Measurements from ENCODE around the gene MXD3.

Gene MXD3

DNA sequence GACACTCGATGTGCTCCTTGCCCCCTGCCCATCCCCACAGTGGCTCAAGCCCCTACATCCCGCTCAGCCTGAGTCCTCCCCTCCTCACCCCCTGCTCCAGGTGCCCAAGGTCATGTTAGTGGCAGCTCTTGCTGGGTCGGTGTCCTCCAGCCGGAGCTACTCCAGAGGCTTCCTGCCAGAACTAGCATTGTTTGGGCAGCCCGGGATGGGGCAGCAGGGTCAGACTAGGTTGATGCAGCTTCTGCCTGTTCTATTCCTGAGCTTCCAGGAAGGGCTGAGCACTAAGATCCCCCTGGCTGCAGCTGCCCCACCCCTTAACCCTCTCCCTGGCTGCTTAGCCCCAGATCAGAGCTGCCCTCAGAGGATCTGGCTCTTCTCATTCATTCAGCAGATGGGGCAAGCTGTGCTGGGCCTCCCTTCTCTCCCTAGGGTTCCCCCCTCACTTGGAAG lies 46.7 kb upstream of the MXD3 start:
- peak overlapping the region; percentile 24 to 76 for H3K4ac ChIP-seq (ENCODE audit: low read depth in 1 of 2, low read length in 2 of 2)
- no peak overlapping the region for H3K23ac ChIP-seq (ENCODE audit: low read length in 2 of 2)
- peak overlapping the region; percentile 29 for H2BK15ac ChIP-seq (ENCODE audit: low read depth, poor library complexity, severe bottlenecking)
- peak overlapping the region; percentile 81 to 88 for H2BK12ac ChIP-seq (ENCODE audit: low read length in 2 of 2)
- H3K4me2 ChIP-seq (ENCODE audit: low read length, poor library complexity, severe bottlenecking) = no peak overlapping the region
- H3K14ac ChIP-seq (ENCODE audit: low read length in 2 of 2) = peak overlapping the region in 1 of 2 experiments; percentile 82
- H4K8ac ChIP-seq (ENCODE audit: low read length) = no peak overlapping the region
- H3K18ac ChIP-seq (ENCODE audit: low read depth in 1 of 2, low read length in 2 of 2) = peak overlapping the region; percentile 61 to 85
- peaks cover 7% of the 10 kb centered on the region for H3K9me3 ChIP-seq (ENCODE audit: control insufficient read depth, low read length)
- no peak overlapping the region for H3K27ac ChIP-seq (ENCODE audit: low read length, poor library complexity, severe bottlenecking)
- H3K9ac ChIP-seq (ENCODE audit: low read length) = no peak overlapping the region
- H3K4me3 ChIP-seq (ENCODE audit: insufficient read depth in 1 of 2, low read depth in 1 of 2, low read length in 2 of 2) = peak overlapping the region in 1 of 2 experiments; percentile 14
- peaks cover 0 to 65% of the 10 kb centered on the region in 2 experiments for H3K27me3 ChIP-seq (ENCODE audit: control insufficient read depth in 1 of 2, insufficient read depth in 1 of 2, low read length in 2 of 2)
- H3K4me1 ChIP-seq (ENCODE audit: control insufficient read depth, insufficient read depth, low read depth, low read length) = peaks cover 16% of the 10 kb centered on the region
- H2AFZ ChIP-seq (ENCODE audit: low read depth, low read length) = no peak overlapping the region
- H3K36me3 ChIP-seq (ENCODE audit: control insufficient read depth in 1 of 2, insufficient read depth in 2 of 2, low read depth in 1 of 2, low read length in 2 of 2) = no peaks in the 10 kb centered on the region
- no peak overlapping the region for H2BK5ac ChIP-seq (ENCODE audit: low read depth, low read length, poor library complexity, severe bottlenecking)
- no peak for DNase-seq
- H3K79me1 ChIP-seq (replicated peaks; ENCODE audit: low read length, poor library complexity, severe bottlenecking) = no peaks in the 10 kb centered on the region
- H2AK5ac ChIP-seq (ENCODE audit: low read length, severe bottlenecking) = peak overlapping the region; percentile 53
- H4K91ac ChIP-seq (ENCODE audit: low read length) = peak overlapping the region; percentile 92
- no peak overlapping the region for H2BK120ac ChIP-seq (ENCODE audit: low read depth, low read length)
- 77% methylated on average over 5 of the region's 5 CpGs for WGBS

DNA sequence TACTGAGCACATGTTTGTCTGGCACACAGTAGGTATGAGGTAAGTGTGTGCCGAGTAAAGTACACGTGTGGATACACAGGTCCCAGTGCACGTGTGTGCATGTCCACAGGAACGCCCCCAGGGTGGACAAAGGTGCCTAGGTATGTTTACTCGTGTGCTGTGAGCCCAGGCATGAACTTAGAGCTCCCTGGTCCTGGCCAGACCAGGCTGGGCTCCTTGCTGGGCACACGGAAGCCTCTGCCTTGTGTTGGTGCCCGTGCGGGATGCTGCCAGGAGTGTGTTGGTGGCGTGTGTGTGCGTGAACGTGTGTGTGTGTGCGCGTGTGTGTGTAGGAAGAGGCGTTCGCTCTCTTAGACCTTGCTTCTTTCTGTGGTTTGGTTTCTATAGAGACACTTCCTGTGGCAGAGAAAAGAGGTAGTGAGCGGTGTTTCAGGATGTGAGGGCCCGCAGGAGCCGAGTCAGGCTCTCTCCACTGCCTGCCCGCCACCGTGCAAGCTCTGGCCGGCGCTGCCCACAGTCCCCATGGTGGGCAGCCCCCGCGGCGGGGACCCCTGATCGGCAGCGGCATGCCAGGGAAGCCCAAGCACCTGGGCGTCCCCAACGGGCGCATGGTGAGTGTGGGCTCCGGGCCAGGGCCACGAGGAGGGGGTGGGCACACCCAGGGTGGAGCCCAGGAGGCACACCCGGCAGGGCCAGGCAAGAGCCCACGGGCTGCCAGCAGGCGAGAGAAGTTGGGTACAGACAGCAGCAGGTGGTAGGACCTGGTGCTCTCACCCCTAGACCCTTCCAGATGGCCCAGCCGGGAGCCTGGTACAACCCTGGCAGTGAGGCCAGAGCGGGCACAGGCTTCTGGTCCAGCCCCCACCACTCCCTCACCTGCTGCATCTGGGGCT lies 46.0 kb upstream of the MXD3 start, which contains the start of gene RGS14:
Gene RGS14 (plus strand): TSS at position 466 of the 893 bp plus-strand sequence. CDS start 101 bp downstream, at position 567.
- Histone ChIP-seq H2BK15ac (ENCODE audit: low read depth, poor library complexity, severe bottlenecking) (peak within 1 kb of the TSS; percentile 29), H3K4ac (ENCODE audit: low read depth in 1 of 2, low read length in 2 of 2) (peak within 1 kb of the TSS; percentile 76 to 88), H4K91ac (ENCODE audit: low read length) (peak within 1 kb of the TSS; percentile 92), H3K4me1 (ENCODE audit: control insufficient read depth, insufficient read depth, low read depth, low read length) (peaks cover 12% of the 10 kb centered on the region), H3K23ac (ENCODE audit: low read length in 2 of 2) (no peak within 1 kb of the TSS), H3K18ac (ENCODE audit: low read depth in 1 of 2, low read length in 2 of 2) (peak within 1 kb of the TSS; percentile 61 to 85), H2BK12ac (ENCODE audit: low read length in 2 of 2) (peak within 1 kb of the TSS; percentile 81 to 88), H3K14ac (ENCODE audit: low read length in 2 of 2) (peak within 1 kb of the TSS in 1 of 2 experiments; percentile 83), H2BK5ac (ENCODE audit: low read depth, low read length, poor library complexity, severe bottlenecking) (no peak within 1 kb of the TSS), H3K9me3 (ENCODE audit: control insufficient read depth, low read length) (peaks cover 7% of the 10 kb centered on the region), H2BK120ac (ENCODE audit: low read depth, low read length) (peak within 1 kb of the TSS; percentile 51), H4K8ac (ENCODE audit: low read length) (peak within 1 kb of the TSS; percentile 81), H3K9ac (ENCODE audit: low read length) (no peak within 1 kb of the TSS), H2AK5ac (ENCODE audit: low read length, severe bottlenecking) (peak within 1 kb of the TSS; percentile 53), H3K79me1 (replicated peaks; ENCODE audit: low read length, poor library complexity, severe bottlenecking) (no peaks in the 10 kb centered on the region), H3K36me3 (ENCODE audit: control insufficient read depth in 1 of 2, insufficient read depth in 2 of 2, low read depth in 1 of 2, low read length in 2 of 2) (no peaks in the 10 kb centered on the region), H3K4me3 (ENCODE audit: insufficient read depth in 1 of 2, low read depth in 1 of 2, low read length in 2 of 2) (peak within 1 kb of the TSS in 1 of 2 experiments; percentile 14), H3K27me3 (ENCODE audit: control insufficient read depth in 1 of 2, insufficient read depth in 1 of 2, low read length in 2 of 2) (peaks cover 0 to 62% of the 10 kb centered on the region in 2 experiments), H2AFZ (ENCODE audit: low read depth, low read length) (peak within 1 kb of the TSS; percentile 42), H3K4me2 (ENCODE audit: low read length, poor library complexity, severe bottlenecking) (no peak within 1 kb of the TSS), H3K27ac (ENCODE audit: low read length, poor library complexity, severe bottlenecking) (no peak within 1 kb of the TSS)
- DNase-seq = peak; percentile 73
- WGBS = 64% methylated on average over 37 of the region's 37 CpGs

DNA sequence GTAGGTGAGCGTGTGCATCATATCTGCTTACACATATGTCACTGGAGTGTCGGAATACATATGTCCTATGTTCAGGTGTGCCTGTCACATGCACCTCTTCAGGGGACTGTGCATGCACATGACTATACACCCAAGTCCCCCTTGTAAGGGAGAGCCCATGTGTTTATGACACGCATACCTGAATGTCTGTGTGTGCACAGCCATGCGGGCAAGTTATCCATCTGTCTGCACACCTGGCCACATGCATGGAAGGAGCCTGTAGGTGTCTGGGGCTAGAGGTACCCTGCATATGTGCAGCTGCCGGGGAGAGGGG lies 45.4 kb upstream of the MXD3 start:
- peak overlapping the region in 1 of 2 experiments; percentile 55 for H3K18ac ChIP-seq (ENCODE audit: low read depth in 1 of 2, low read length in 2 of 2)
- no peak for DNase-seq
- no peak overlapping the region for H3K4me3 ChIP-seq (ENCODE audit: insufficient read depth in 1 of 2, low read depth in 1 of 2, low read length in 2 of 2)
- peak overlapping the region in 1 of 2 experiments; percentile 79 for H2BK12ac ChIP-seq (ENCODE audit: low read length in 2 of 2)
- H3K36me3 ChIP-seq (ENCODE audit: control insufficient read depth in 1 of 2, insufficient read depth in 2 of 2, low read depth in 1 of 2, low read length in 2 of 2) = no peaks in the 10 kb centered on the region
- no peak overlapping the region for H4K91ac ChIP-seq (ENCODE audit: low read length)
- H3K9me3 ChIP-seq (ENCODE audit: control insufficient read depth, low read length) = peaks cover 7% of the 10 kb centered on the region
- no peak overlapping the region for H3K27ac ChIP-seq (ENCODE audit: low read length, poor library complexity, severe bottlenecking)
- H3K14ac ChIP-seq (ENCODE audit: low read length in 2 of 2) = no peak overlapping the region
- no peak overlapping the region for H2AK5ac ChIP-seq (ENCODE audit: low read length, severe bottlenecking)
- H2BK15ac ChIP-seq (ENCODE audit: low read depth, poor library complexity, severe bottlenecking) = no peak overlapping the region
- H3K4ac ChIP-seq (ENCODE audit: low read depth in 1 of 2, low read length in 2 of 2) = no peak overlapping the region
- no peaks in the 10 kb centered on the region for H3K79me1 ChIP-seq (replicated peaks; ENCODE audit: low read length, poor library complexity, severe bottlenecking)
- H4K8ac ChIP-seq (ENCODE audit: low read length) = peak overlapping the region; percentile 56
- H2BK5ac ChIP-seq (ENCODE audit: low read depth, low read length, poor library complexity, severe bottlenecking) = no peak overlapping the region
- H3K4me2 ChIP-seq (ENCODE audit: low read length, poor library complexity, severe bottlenecking) = no peak overlapping the region
- H2BK120ac ChIP-seq (ENCODE audit: low read depth, low read length) = no peak overlapping the region
- peaks cover 0 to 56% of the 10 kb centered on the region in 2 experiments for H3K27me3 ChIP-seq (ENCODE audit: control insufficient read depth in 1 of 2, insufficient read depth in 1 of 2, low read length in 2 of 2)
- H3K9ac ChIP-seq (ENCODE audit: low read length) = no peak overlapping the region
- no peak overlapping the region for H2AFZ ChIP-seq (ENCODE audit: low read depth, low read length)
- peaks cover 13% of the 10 kb centered on the region for H3K4me1 ChIP-seq (ENCODE audit: control insufficient read depth, insufficient read depth, low read depth, low read length)
- WGBS = 97% methylated on average over 5 of the region's 5 CpGs
- no peak overlapping the region for H3K23ac ChIP-seq (ENCODE audit: low read length in 2 of 2)

DNA sequence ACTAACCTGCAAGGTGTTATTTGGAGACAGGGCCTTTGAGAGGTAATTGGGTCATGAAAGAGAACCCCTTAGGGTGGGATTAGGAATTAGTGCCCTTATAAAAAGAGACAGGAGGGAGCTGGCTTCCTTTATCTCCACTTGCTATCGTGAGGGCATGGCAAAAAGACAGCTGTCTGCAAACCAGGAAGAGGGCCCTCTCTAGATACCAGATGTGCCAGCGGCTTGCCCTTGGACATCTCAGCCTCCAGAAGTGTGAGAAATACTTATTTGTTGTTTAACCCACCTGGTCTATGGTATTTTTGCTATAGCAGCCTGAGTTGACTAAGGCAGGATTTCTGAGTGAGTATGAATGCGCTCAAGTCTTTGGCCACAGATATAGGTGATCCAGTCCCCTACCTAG lies 45.0 kb upstream of the MXD3 start:
- Histone ChIP-seq H3K18ac (ENCODE audit: low read depth in 1 of 2, low read length in 2 of 2) (no peak overlapping the region), H2BK120ac (ENCODE audit: low read depth, low read length) (no peak overlapping the region), H3K79me1 (replicated peaks; ENCODE audit: low read length, poor library complexity, severe bottlenecking) (no peaks in the 10 kb centered on the region), H3K9ac (ENCODE audit: low read length) (no peak overlapping the region), H2AK5ac (ENCODE audit: low read length, severe bottlenecking) (no peak overlapping the region), H3K9me3 (ENCODE audit: control insufficient read depth, low read length) (peaks cover 7% of the 10 kb centered on the region), H2BK12ac (ENCODE audit: low read length in 2 of 2) (no peak overlapping the region), H3K27me3 (ENCODE audit: control insufficient read depth in 1 of 2, insufficient read depth in 1 of 2, low read length in 2 of 2) (peaks cover 0 to 54% of the 10 kb centered on the region in 2 experiments), H4K8ac (ENCODE audit: low read length) (no peak overlapping the region), H2BK15ac (ENCODE audit: low read depth, poor library complexity, severe bottlenecking) (no peak overlapping the region), H3K36me3 (ENCODE audit: control insufficient read depth in 1 of 2, insufficient read depth in 2 of 2, low read depth in 1 of 2, low read length in 2 of 2) (no peaks in the 10 kb centered on the region), H3K14ac (ENCODE audit: low read length in 2 of 2) (no peak overlapping the region), H3K23ac (ENCODE audit: low read length in 2 of 2) (no peak overlapping the region), H4K91ac (ENCODE audit: low read length) (no peak overlapping the region), H2BK5ac (ENCODE audit: low read depth, low read length, poor library complexity, severe bottlenecking) (no peak overlapping the region), H3K27ac (ENCODE audit: low read length, poor library complexity, severe bottlenecking) (no peak overlapping the region), H3K4ac (ENCODE audit: low read depth in 1 of 2, low read length in 2 of 2) (no peak overlapping the region), H3K4me1 (ENCODE audit: control insufficient read depth, insufficient read depth, low read depth, low read length) (peaks cover 15% of the 10 kb centered on the region), H3K4me2 (ENCODE audit: low read length, poor library complexity, severe bottlenecking) (no peak overlapping the region), H3K4me3 (ENCODE audit: insufficient read depth in 1 of 2, low read depth in 1 of 2, low read length in 2 of 2) (no peak overlapping the region), H2AFZ (ENCODE audit: low read depth, low read length) (no peak overlapping the region)
- no peak for DNase-seq
- 76% methylated on average over 3 of the region's 3 CpGs for WGBS
